Stimulated activated CD4-positive, alpha-beta T cell treated with anti-CD3 and anti-CD28 coated beads, Interleukin-4, amount 100 ng/mL, for 4 hours (primary cell): ENCODE data around the gene BOD1.

Experiments used
- DNase-seq, 2 experiments: peaks; one replicate each; pipeline ENCODE4 v3.0.0-alpha.2; 2020

The BOD1 gene

DNA sequence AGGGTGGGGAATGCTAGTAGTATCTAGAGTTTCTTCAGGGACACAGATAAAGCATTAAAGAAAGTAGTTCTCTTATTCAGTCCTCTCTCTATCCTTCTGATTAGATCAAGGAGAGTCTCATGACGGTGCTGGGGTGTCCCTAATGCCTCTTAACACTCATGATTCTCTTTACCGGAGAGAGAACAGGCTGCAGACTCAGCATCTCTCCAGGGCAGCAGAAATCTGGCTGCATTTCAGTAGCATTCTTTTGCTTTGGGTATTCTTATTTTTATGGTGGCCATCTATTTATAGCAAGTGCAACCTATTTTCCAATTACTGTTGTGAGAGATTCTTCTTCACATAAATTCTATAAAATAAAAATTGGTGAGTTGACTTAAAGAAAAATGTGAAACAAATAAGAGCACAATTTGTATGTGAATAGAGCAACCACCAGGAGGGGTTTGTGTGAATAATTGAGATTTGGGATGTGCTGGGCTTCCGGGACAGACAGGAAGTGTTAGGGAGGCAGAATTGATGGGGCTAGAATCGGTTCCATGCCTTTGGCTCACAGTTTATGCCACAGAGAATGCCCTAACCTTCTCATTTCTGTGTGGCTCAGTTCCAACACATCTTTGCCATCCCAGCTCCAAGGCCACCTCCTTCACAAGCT is 23.8 kb upstream of the BOD1 start:
- no peak for DNase-seq

DNA sequence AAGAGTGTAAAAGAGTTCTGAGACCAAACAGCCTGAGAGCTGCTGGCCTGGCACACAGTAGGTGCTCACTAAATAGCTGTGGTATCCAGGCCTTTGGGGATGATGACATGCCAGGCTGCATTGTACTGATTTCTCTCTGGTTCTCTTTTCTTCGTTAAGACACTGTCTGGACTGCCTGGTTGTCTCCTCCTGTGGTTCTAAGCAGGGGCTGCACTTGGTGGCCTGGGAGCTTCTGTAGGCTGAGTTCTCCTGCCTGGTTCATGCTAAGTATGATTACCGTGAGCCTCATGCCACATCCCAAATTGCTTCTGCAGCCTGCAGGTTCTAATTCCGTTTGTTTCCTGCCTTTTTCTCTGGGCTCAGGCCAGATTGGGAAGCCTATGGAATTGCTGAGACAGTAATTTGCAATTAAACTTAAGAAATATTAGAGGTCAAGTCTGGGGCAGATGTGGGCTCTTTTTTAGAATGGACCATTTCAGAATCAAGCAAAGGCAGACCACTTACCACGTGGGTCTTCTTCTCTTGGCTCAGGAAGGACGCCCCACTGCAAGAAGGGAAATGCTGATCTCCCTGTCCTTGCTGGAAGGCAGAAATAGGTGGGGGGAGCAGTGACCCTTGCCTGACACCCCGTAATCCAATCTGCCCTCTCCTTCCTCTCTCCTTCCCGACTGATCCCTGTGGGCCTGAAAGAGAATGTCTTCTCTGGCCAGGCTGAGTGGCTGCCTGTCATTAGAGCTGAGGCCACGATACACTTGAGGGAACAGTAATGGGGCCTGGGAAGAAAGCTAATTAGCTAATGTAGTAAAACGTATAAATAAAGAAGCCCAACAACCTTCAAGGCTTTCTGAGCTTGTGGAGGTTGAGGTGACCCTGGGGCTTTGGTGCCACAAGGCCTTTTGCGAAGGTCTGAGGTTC is 21.9 kb upstream of the BOD1 start:
- DNase-seq: no peak

DNA sequence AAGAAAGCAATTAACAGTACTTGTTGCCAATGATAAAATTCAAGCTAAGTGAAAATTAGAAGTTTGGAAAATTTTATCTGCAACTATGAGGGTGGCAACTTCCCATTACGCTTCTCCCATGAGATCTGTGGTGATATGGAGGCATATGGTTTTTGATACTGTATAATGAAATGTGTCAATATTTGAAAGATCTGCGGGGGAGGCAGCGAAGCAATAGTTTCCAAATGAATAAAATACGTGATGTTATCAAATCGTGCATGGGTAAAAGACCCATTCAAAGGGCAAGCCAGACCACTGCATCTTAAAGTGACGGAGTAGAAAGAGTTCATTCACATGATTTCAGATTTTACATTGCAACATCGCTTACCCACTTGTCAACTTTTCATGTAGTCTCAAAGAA is 20.9 kb upstream of the BOD1 start:
- no peak for DNase-seq

DNA sequence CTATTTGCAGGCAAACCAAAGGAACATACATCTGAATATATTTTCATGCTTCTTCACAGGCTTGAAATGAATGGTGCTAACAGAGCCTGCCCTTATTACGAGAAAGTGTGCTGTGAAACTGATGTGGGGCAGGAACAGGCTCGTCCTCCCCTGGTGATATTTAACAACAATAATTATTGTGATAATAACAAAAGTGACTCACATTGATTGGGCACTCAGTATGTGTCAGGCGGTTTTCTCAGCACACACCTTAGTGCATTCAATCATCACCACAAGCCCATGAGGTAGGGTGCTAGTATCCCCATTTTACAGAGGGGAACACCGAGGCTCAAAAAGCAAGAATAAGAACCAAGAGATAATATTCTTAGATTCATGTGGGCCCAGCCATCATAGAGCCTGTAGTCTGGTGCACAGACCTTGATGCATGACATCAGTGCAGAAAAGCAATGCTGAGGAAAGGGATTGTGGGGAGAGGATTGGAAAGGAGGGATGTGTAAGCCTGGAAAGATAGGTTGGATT is 18.1 kb upstream of the BOD1 start:
- DNase-seq: no peak

DNA sequence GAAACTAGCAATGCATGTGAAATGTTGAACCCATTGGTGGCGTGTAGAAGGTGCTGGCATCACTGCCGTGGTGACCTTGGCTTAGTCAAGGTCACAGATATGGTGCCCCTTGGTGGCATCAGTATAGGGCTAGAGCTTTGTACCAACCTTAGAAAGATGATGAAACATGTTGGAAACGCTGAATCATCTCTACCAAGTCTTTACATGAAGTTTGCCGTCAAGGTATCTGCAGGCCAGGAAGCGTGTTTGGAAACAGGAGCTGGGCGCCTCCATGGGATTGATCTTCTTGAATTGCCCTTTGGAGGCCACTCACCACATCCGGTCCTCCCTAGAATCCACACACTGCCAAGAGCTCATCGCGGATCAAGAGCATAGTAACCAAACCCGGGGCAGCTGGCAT is 16.9 kb upstream of the BOD1 start:
- no peak for DNase-seq

DNA sequence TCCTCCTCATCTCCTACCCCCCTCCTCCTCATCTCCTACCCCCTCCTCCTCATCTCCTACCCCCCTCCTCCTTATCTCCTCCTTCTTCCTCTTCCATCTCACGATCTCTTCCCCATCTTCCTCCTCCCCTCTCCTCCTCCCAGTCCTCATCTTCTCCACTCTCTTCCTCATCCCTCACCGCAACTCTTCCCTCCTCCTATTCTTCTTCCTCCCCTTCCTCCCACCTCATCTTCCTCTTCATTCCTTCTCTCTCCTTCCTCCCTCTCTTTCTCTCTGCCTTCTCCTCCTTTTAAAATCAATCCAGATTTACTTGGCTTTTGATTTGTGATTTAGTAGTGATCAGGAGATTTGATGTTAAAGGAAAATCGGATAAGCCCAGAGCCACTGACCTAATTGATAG is 15.0 kb upstream of the BOD1 start:
- no peak for DNase-seq

DNA sequence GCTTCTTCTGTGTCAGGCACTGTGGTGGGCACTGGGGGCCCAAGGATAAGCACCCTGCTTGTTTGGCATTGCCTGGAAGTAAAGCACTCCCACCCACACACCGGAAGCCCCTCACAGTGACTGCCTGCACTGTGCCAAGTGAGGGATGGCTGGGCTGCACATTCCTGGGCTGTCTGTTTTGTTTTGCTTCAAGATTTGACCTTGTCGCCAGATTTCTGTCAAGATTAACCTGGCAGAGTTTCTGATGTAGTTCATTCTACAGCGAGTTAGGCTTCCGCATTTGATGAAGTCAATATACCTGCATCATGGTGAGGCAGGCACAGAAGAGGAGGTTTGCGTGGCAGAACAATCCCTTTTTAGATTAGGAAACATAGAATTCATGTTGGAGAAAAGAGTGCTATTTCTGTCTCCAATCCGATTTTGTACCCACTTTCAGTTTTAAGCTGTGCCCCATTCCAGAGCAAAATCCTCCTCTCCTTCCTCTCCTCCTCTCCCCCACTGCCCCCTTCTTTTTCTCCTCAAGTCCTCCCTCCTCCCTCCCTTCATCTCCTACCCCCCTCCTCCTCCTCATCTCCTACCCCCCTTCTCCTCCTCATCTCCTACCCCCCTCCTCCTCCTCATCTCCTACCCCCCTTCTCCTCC is 14.4 kb upstream of the BOD1 start:
- no peak for DNase-seq

DNA sequence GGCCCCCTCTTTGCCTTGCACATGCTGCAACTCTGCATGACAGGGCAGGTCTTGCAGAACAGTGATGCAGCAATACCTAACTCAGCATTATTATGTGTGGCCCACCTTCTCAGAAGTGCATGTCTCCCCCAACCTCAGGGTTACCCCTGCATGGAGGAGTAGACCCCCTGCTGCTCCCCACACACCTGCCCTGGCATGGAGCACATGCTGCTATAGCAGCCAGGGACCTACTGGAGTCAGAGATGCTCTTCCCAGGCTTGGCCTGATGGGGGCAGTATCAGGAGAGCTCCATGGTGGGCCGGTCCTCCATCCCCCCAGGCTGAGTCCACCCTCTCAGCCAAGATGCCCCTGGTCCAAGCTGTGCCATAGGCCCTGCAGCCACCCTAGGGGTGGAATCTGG is 13.2 kb upstream of the BOD1 start:
- no peak for DNase-seq

DNA sequence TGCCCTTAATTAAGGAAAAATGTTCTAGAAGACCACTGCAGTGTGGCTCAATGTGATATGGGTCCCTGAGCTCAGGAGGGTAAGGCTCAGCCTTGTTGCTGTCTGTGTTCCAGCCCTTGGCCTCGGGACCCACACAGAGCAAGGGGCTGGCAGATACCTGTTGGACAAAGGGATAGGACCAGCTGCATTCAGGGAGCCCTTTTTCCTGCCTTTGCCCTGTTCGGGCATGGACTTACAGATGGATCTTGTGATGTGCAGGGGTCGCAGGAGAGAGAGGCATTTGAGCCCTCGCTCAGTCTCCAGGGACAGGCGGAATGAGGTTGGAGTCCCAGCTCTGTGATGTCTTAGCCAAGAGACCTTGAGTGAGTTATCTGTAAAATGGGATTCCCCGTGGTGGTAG is 12.1 kb upstream of the BOD1 start:
- DNase-seq: no peak

DNA sequence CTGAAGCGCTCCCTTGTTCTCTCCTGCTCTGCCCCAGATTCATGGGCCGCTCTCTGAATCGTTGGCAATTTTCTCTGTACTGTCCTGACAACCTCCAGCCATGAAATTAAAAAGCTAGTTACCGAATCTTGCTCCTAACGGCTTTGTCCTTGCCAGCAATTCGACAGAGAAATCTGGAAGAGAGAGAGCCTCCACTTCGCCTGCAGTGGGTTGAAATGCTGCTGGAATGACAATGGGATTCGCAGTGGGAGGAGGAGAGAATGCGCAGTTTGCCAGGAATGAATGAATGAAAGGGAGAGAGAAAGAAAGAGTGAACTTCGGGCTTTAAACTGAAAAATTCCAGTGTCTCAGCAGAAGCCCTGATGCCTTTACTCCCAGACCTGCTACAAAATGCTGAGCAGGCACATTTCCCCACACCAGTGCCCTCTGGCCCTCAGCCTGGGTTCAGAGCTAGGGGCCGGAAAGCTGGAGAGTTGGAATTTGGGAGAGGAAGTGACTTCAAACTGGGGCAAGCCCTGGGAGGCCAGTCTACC is 11.5 kb upstream of the BOD1 start:
- no peak for DNase-seq

DNA sequence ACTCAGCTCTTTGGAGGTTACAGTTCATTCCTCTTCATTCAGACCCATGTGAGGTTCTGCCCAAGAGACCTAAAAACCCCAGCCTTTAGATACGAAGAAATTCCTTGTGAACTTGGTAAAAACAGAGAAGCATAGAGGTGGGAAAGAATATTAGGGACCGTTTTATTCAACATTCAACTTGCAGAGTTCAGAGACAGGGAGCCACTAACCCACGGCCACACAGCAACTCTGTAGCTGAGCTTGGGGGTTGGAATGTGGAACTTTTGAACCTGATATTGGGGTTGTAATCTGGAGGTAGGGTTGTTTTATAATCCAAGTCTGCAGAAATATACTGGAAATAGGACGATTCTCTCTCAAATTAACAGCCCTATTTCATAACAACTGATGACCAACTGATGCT is 10.8 kb upstream of the BOD1 start:
- DNase-seq: no peak

DNA sequence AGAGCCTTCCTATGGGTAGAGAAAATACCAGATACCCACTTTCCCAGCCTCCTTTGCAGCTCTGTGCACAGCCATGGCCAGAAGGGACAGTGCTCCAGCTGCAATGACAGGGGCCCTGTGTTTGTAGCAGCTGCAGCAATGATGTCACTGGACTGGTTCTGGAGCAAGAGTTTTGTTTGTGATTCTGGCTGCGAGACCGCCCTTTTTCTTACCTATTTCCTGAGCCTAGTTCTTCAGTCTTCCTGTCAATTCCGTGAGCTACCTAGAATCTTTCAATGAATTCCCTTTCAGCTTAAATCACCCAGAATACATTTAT is 10.0 kb upstream of the BOD1 start:
- no peak for DNase-seq

DNA sequence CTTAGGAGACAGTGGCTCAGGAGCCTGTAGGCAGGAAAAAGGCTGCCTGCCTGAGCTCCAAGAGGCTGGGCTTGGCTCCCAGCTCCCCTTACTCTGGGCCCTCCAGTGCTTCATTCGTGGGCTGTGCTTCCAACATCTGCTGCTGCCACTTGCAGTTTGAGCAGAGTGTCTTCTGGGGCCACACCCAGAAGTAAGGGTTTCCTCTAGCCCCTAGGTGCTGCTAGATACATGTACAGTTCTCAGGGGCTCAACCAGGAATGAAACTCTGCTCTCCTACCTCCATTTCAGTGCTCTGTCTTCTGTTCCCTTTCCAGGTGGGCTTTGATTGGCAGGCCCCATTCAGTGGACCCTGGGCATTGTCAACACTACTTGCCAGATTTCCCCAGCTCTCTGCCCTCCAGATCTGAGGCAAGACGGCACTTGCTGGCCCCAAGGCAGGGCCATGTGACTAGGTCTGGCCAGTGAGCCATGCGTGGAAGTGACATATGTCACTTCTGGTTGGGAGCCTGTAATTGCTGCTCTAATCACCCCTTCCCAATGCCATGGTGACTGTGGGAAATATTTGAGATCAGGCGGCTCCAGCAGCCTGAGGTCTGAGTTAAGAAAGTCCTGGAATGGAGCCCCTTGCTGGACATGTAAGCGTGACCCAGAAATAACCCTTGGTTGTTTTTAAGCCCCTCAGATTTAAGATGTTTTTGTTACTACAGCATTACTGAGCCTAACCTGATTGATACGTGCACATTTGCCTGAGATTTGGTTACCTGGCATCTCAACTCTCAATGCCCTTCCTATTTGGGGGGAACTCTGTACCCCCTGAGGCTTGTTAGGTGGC is 9.4 kb upstream of the BOD1 start:
- DNase-seq: no peak

DNA sequence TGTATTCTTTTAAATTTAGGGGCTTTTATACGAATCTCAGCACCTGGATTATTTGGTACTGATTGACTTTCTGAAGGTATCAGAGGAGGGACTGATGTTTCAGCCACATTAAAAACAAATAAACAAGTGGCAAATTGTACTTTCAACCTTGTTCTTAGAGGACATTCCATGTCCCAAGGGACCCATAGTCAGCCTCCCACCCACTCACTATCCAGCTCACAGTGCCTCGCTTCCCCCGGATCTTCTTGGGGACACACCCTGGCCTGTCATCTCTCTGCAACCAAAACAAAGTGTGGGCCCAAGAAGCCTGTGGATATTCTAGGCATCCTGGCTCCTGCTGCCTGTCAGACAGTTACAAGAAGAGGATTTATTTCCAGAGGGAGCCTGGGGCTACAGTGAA is 8.8 kb upstream of the BOD1 start:
- no peak for DNase-seq

DNA sequence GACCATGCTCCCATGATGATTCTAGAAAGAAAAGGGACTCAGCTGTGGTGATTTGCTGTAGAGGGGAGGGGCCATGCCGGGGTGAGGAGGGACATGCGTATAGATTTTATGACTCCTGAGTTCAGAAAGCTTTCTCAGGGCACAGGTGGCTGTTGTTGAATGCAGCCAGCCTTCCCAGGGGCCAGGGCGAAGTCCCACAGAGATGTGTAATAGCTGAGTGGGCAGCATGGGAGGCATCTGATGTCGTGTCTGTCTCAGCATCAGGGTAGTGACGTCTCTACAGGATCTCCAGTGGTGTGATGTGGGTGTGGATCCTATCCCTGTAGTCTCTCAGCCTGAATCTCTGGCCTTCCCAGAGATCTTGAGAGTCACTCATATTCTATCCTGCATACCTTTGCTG is 7.8 kb upstream of the BOD1 start:
- DNase-seq: no peak

DNA sequence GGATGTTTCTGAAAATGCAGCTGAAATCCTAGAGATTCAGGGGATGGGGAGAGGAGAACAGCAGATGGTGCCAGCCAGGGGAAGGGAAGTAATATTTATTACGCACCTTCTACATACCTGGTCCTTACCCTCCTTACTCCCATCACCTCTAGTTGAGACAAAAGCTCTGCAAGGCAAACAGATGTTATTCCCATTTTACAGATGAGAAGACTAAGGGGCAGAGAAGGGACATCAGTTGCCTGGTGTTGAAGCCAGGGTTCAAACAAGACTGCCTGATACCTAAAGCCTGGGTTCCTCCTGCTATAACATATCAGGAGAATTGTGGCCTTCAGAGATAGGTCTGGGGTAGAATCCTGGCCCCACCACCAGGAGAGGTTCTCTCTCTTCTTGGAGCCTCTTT is 7.3 kb upstream of the BOD1 start:
- no peak for DNase-seq

DNA sequence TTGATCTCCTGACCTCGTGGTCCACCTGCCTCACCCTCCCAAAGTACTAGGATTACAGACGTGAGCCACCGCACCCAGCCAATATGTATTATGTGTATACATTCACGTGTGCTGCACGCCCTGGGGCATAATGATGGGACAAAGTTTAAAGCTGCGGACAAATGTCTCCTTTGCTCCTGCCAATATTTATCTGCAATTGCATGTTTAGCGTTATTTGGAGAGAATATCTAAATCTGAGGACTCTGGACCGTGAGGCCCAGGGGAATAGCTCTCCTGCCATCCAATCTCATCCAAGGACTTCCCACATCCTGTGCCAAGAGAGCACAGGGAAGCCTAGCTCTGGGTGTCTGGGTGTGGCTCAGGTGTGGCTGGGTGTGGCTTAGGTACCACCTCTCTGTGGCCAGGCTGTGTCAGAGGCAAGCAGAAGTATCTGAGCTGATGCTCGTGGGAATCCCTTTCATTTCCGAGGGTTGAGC is 6.9 kb upstream of the BOD1 start:
- no peak for DNase-seq

DNA sequence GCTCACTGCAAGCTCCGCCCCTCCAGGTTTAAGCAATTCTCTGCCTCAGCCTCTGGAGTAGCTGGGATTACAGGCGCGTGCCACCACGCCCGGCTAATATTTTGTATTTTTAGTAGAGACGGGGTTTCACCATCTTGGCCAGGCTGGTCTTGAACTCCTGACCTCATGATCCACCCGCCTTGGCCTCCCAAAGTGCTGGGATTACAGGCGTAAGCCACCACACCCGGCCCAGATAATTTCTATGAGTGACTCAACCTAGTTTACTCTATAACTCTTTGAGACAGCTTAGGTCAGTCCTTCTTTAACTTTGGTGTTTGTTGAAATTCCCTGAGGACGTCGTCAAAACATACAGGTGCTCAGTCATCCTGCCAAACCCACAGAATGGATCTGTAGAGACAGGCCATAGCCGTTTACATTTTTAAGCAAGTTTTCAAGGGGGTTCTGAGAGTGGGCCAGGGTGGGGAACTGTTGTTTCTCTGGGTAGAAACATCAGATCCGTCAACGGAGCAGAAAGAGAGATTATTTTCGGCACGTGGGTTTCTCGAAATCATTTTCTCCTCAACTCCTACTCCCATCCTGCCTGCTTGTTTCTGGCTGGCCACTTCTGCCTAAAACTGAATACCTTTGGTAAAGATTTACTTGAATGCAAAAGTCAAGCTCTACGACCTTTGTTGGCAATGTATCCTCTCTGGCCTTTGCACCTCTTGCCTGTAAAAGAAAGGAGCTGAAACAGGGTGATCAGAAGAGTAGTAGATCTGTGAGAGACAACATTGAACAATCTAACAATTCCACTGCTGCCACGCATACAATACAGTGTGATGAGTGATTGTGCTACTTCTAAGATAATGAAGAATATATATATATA is 6.0 kb upstream of the BOD1 start:
- DNase-seq: no peak

DNA sequence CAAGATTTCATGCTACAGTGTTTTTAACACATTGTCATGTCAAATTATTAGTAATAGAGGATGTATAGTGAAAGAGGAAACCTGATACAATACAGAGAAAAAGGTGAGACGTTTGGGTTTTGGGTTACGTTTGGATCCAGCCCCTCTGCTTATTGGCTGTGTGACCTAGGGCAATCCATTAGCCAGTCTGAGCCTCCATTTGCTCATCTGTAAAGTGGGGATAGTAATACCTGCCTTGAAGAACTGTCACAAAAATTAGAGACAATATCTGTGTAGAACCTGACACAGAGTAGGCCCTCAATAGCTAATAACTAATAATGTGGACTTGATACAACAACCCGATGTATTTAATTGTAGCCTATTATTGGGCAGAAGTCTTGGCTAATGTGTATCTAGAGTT is 4.3 kb upstream of the BOD1 start:
- no peak for DNase-seq

DNA sequence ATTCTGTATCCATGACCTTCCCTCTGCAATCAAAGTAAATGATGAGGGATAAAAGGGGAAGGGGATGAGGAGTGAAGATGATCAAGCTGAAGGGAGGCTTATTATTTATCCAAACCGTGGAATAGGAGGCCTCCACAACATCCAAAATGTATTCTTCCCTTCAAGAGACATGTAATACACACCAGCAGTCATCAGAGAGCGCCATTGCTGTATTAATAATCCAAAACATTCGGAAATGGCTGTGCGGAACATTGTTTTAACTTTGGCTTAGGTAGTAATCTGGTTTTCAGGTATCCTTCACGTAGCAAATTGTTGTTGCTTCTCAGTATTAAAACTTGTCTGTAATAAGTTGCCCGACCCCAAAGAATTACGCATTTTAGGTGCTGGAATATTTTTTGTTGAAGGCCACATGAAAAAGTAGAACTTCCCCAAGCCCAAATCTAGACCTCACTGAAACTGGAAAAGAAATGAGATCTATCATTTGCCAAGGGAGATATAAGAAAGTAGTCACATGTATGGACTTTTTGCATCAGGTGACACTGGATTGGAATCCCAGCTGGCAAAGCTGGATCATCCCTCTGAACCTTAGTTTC is 2.6 kb upstream of the BOD1 start:
- peak in 1 of 2 experiments; percentile 15 for DNase-seq

DNA sequence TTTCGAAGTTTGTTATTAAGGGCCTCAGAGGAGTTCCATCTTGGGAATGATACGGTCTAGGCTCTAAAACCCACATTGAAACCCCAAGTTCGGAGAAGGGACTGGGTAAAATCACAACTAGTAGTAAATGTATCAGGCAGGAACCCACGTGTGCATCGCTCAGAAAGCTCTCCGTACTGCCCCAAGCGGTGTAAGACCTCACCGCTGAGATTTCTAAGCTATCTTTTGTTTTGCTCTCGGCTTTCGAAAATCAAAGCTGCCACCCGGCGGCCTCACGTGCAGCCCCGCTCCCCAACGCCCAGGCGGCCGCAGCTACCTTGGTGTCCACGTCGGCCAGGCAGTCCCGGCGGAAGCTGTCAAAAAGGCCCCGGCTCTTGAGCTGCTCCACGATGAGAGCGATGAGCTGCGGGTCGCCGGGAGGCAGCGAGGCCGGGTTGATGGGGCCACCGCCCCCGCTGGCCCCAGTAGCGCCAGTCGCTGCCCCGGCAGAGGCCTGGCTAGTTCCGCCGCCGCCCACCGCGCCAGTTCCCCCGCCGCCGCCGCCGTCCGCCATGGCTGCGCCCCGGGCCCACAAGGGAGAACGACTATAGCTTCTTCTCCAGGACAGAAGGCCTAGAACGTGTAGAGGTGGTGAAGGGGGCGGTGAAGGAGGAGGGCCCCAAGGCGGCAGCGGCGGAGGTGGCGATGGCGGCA is 420 bp downstream of the BOD1 start:
- peak; percentile 57 to 72 for DNase-seq
